AG08395 (cell line): Measurements from ENCODE around the gene DOCK10.
"Not testable (repeated sequence)": the region's sequence is repeated elsewhere in the genome, so short reads cannot be mapped to it uniquely, and the experiment has no call there.

Experiments
- DNase-seq: peaks from one replicate; pipeline ENCODE4 v3.0.0; 2012; ENCODE audit warnings: mixed read lengths, low spot score

Gene DOCK10

DNA sequence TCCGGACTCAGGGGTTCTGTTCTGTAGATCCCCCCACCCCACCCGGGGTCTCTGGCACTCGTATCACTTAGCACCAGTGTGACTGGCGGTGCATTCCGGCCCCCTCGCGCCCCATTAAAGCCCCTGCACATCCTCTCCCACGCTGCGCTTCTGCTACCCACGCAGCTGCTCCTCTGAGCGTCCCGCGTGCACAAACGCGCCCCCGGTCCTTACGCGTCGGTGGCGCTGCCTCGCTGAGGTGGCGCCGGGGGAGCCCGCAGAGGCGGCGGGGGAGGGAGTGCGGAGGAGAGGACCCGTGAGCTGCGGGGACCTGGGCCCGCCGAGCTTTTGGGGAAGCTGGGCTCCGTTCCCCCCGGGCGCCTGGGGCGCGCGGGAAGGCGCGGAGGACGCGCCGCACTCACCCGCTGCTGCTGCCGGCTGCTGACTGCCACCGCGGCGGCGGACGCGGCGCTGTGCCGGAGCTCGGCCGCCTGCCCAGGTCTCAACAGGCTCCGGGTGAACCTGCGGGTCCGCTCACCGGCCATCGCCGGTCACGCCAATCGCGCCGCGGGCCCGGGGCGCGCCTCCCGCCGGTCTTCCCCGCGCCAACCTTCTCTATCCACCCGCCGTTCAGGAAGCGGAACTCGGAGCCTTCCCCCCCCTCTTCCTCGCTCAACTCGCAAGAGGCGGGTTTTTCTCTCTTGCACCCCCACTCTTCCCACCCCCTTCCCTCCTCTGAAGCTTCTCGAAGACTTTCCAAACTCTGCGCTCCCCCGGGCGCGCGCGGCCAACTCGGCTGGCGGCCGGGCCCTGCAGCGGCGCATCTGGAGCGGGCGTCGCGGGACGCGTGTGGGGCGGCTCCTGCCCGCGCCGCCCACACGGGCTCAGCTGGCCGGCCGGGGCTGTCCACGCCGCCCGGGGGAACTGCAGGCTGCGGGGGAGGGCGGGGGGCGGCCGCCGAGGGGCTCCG is at the start of gene DOCK10:
TSS of gene DOCK10 (minus strand) at position 618 of the 949 bp plus-strand sequence. CDS start at position 524, 94 bp downstream.
- DNase-seq = peak; percentile 52

DNA sequence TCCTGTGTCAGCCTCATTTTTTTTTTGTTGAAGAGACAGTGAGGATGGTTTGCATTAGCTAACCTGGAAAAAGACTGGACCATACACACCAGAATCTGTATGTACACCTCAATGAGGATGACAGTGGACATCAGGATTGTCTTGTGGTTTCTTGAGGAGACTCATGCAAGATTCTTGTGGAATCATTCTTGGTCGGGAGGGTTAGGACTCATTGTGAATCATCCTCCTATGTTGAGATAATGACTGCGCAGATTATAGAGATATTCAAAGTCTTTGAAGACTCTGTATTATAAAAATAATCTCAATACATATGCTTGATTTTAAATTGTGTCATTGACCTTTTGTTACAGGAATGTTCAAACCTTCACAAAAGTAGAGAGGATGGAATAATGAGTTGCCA is 49.1 kb upstream of the DOCK10 start:
- peak; percentile 88 for DNase-seq

DNA sequence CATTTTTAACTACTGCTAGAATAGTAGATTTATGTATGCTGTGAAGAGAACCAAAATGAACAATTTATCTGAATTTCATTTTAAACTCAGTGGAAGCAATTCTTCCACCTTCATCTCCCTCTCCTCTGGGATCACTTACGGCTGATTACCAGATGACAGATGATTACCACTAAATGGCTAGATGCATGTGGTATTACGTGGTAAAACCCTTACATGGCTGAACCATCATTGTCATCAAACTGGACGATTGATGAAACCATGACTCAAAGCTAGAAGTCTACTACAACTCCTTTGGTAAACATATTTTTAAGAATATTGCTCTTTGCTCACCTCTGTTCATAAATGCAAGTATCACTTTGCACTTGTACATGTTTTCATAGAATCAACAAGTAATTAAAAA is 48.5 kb upstream of the DOCK10 start:
- DNase-seq = peak; percentile 20

DNA sequence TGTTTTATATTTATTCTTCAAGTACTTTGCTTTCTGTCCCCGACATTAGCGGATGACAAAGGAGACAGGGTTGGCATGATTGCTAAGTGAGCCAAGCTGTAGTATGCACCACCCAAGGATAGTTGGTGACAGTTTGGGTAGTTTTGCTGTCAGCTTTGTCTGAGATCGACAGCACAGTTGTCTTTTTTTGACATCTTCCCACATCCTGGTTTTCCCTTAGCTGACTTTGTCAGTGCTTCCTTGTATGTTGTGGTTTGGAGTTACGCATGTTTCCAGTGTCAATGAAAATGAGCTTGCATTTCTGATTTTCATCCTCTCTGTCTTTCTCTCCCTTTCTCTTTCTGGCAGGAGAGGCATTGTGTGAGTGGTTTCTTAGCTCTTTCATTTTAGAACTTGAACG is 44.6 kb upstream of the DOCK10 start:
- no peak for DNase-seq

DNA sequence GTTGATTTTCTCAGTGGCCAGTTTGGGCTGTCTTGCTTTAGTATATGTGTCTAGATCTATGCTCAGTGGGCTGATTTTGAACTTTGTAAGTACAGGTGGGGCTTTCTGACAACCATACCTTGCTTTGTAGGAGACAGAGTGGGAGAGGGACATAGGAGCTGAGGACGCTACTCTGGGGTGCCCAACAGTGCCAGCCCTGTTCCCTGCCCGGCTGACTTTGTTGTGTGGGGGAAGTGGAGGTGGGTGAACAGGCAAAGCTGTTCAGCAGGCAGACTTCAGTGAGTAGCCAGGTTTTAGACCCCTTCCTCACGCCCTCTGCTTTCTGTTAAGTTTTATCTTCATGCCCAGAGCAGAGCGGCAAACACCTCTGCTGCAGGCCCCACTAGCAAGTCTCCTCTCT is 44.2 kb upstream of the DOCK10 start:
- DNase-seq = no peak

DNA sequence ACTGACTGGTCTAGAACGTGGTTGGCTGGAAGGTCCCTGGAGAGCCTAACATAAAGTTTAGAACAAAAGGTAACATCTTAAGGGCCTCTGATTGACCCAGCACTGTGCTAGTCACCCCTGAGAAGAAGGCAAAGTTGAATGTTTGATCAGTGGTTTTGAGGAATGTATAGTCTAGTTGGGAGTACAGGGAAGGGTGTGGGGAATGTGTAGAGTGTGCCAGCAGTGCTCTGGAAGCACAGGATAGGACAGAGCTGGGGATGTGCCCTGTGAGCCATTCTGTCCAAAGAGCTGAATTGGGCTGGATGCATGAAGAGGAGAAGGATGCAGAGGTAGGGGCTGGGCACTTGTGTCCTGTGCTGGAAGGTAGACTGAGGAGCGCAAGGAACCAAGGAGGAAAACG is 41.0 kb upstream of the DOCK10 start:
- no peak for DNase-seq

DNA sequence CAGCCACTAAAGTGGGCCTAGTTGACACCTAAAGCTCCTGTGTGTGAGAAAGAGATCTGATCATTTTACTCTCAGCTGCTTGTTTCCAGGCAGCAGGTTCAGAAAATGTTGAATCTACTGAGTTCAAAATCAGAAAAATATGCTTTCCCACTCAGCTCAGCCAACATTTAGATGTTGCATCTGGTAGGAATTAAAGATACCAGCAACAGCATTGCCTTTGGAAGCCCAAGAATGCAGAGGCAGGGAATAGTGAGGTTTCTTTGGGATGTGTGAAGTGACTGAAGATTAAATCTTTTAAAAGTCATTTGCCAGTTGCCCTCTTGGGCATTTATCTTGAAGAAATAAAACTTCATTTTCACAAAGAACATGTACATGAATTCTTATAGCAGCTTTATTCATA is 33.9 kb upstream of the DOCK10 start:
- DNase-seq = peak; percentile 81

DNA sequence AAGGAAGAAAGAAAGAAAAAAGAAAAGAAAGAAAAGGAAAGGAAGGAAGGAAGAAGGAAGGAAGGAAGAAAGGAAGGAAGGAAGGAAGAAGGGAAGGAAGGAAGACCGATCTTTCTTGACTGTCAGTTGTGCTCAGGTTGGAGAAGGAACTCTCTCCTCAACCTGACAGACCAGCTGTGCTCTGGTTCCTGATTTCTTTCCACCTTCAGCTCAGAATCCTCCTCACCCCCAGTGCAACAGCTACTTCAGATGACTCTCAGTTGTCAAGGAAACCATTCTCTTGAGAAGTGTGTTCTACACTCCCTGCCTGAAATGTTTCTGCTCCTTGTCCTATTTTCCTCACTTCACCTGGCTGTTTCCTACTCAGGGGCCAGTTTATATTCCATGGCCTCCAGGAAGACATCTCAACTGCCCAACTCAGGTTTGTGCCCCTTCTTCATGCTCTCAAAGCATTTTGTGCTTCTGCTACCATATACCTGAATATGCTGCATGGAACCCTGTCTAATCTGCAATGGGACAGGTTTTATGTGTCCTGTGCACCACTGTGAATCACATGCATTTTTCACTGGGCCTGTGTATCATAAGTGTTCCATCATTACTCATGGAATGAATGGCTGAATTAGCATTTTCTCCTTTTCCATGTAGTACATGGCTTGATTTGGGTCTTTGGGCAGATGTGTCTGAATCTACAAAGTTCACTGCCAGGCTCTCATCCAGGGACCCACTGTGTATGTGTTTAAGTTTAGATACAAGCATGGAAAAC is 32.8 kb upstream of the DOCK10 start:
- DNase-seq = no peak

DNA sequence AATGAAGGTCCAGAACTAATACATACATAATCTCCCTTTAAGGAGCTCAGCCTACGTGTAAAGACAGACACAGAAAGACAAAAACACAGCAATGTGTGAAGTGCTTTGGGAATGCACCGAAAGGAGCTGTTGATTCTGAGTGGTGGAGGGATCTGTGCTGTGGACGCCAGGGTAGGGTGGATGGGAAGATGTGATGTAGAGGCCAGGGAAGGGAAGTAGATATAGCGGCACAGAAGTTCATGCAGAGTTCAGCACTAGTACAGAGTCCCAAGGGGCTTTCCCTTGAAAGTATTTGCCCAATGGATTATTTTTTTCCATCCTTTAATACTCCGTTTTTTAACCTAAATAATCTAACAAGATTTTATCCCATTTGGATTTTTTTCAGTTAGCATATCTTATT is 32.1 kb upstream of the DOCK10 start:
- DNase-seq = no peak

DNA sequence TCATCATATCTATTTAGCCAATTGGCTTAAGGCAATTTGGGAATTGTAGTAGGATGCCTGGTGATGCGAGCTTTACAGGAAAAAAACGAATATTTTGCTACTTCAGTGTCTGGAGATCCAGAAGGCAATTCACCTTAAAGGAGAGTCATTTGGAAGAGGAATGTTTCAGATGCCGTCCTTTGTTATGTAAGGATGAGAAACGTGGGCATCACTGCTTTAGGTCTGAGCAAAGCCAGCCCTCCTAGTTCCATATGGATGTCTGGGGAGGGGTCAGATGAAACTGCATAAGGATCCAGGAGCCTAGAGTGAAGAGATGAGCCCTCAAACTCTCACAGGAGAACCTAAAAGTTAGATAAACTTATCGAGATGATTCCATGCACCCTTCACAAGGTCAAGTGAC is 30.9 kb upstream of the DOCK10 start:
- no peak for DNase-seq

DNA sequence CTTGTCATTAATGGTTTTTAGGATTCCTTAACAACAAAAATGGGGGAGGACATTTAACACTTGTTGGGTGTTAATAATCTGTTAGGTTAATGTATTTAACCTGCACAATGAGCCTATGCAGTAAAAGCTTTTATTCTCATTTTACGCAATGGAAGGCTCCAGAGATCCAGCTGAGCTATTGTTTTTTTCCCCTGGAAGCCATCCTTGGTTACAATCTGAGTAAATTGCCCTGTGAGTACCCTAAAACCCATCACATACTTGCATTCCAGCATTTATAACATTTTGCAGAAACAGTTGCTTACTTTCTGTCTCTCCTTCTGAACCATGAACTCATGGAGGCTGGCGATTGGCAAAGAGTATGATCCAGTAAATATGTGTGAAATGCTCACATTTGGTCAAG is 30.2 kb upstream of the DOCK10 start:
- no peak for DNase-seq

DNA sequence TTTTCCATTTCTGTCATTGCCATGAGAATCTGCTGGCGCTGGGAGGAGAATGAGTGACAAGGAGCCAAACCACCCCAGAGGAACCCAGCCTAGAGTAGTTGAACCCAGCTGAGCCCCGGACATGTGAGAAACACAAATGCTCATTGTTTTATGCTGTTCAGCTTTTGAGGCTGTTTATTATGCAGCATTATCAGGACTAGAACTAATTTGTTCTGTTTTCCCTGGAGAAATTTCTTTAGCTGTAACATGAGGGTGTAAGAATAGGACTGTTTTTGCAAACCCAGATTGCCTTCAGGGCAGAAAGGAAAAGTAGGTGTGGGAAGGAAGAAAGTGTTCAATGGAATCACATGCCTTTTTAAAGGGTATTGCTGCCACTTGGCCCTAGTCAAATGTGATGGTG is 28.5 kb upstream of the DOCK10 start:
- DNase-seq = no peak

DNA sequence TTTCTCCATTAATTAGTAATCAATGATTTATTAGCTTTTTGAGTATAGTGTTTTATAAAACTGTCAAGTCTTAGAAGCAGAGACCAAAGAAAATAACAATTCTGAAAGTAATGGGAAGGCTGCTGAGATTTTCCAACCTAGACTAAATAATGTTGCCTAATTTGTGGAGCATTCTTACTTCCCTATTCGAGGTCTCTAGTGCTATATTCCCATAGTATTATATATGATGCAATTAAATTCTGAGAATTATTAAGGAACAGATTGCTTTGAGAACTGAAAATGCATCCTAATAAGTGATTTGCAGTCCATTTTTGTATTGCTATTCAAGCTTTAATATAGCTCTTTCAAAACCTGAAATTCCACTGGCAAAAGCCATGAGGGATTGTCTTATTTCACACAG is 27.7 kb upstream of the DOCK10 start:
- no peak for DNase-seq

DNA sequence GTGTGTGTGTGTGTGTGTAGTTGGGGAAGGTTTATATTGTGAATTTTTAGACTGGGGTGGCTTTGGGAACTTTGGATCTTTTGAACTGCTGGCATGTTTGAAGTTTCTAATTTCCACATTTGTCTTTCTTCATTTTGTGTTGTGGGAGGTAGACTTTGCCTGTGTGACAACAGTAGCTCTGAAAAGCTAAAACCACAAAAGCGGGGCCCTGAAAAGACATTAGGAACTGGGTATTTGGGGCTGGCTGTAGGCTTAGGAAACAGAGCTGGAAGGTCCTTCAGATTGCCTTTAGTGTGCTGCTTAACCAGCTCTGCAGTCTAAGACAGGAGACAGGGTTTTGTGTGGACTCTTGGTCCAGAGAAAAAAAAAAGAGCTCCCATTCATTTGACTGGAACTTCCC is 27.2 kb upstream of the DOCK10 start:
- no peak for DNase-seq

DNA sequence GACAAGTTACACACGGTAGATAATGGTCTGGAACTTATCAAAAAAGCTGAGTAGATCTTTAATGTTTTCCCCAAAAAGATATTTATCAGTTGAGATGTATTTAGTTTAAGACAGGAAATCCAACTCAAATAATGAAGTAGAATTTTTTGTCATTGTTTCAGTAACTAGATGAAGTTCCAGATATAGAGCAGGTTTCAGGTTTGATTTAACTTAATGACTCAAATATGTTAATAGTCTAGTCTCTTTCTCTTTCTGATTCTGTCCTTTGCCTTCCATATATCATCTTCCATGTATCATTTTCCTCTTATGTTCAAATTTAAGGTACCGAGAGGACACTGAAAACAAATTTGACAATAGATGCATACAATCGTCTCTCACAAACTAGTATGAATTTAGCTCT is 23.6 kb upstream of the DOCK10 start:
- no peak for DNase-seq

DNA sequence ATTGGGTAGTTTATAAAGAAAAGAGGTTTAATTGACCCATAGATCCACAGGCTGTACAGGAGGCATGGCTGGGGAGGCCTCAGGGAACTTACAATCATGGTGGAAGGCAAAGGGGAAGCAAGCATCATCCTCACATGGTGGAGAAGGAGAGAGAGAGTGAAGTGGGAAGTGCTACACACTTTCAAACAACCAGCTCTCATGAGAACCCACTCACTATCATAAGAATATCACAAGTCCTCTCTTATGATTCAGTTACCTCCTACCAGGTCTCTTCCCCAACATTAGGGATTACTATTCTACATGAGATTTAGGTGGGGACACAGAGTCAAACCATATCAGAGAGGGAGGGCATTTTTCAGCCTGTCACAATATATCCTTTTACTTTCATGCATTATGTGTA is 22.7 kb upstream of the DOCK10 start:
- no peak for DNase-seq

DNA sequence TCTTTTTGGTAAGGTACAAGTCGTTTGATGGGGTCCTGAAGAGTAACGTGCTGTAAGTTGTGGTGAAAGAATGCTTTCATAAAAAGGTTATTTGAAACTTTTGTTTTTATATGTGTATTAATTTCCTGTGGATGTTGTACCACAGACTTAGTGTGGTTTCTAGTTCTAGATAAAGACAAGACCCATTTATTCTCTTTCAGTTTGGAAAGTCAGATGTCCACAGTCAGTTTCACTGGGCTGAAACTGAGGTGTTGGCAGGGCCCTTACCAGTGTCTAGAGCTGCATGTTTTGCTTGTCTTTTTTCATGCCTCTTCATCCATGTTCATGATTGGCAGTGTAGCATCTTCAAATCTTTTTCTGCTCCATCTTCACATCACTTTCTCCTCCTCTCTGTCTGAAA is 22.1 kb upstream of the DOCK10 start:
- DNase-seq = no peak

DNA sequence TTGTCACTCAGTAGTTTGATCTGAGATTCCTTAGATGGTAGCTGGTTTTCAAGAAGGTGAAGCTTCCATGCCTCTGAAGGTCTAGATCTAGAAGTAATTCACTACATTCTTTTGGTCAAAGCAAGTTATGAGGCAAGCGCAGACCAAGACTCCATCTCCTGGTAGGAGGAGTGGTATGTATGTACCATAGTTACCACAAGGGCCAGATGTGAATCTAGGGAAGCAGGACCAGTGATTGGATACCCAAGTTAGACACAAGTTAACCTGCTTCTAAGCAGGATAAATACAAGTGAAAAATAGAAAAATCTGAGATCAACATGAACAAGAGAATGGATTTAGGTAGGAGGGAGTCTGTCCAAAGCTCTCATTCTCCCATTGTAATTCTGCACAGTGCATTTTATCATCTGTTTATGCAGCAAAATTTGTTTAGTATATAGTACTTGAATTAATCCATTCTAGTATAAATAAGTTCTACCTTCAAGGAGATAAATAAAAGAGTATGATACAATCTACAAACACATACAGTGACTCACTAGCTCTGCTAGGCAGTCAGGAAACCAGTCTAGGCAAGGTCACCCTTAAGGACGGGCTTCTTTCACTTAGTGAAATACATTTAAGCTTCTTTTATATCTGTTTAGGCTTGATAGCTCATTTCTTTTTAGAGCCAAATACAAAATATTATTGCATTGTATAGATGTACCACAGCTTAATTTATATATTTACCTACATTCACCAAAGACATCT is 14.2 kb upstream of the DOCK10 start:
- no peak for DNase-seq

DNA sequence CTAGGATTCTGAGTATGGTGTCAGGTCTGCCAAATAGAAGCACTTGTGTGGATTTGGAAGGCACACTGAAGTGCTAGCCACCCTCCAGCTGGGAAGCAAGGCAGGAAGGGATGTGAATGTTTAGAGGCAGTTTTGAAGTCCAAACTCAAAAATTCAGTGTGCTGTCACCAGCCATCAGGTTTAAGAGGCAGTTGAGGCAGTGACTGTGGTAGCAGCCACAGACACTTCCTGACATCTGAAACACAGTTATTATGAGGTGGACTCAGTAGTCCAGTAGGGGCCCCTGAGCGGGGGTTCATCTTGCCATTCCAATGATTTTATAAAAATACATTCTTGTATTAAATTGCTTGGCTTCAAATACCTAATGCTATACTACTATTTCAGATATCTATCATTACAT is 13.4 kb upstream of the DOCK10 start:
- DNase-seq = no peak

DNA sequence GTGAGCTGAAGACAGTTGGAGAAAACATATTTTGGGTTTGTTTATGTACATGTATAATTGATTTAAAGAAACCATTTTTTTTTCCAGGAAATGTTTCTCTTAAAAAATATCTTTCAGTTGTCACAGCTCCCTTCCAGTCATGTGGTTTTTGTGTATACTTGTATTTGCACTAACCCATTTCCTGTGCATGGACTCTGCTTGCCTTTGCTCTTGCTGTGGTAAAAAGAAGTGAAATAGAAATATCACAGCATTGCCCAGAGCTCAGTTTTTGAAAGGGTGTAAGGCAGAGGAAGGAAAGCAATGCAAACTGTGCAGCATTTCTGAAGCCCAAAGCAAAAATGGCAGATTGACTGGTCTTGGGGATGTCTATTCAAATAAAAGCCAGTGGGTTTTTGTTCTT is 10.4 kb upstream of the DOCK10 start:
- DNase-seq = no peak

DNA sequence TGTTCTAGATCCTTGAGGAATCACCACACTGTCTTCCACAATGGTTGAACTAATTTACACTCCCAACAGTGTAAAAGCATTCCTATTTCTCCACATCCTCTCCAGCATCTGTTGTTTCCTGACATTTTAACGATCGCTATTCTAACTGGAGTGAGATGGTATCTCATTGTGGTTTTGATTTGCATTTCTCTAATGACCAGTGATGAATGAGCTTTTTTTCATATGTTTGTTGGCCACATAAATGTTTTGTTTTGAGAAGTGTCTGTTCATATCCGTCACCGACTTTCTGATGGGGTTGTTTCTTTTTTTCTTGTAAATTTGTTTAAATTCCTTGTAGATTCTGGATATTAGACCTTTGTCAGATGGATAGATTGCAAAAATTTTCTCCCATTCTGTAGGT is 5.2 kb upstream of the DOCK10 start:
- DNase-seq = not testable (repeated sequence)

DNA sequence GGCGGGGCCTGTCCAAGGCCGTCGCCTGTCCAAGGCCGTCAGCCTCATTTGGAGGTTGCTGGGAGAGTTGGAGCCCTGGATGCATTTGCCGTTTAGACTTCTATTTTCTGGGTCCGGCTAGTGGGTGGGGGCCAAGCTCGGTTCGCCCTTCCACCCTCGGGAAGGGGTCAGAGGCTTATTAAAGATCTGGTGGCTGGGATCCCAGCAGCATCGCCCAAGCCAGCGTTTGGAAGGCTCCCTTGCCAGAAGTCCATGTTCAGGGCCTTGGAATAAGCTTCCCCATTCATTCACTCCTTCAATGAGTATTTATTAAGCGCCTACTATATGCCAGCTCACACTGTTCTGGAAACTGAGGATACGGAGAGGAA is 516 bp upstream of the DOCK10 start:
- no peak for DNase-seq
